Brain microvascular endothelial cell (primary cell): Measurements from ENCODE around the gene TMEM252.

Source experiments
- DNase-seq: peaks from one replicate; pipeline ENCODE4 v3.0.0-alpha.2; 2020
- H3K27ac ChIP-seq: fragments of 250-450 bp; sonication (Bioruptor Pico); 2 replicates; pipeline ENCODE4 v1.5.1; 2020; ENCODE audit warnings: mild to moderate bottlenecking, moderate library complexity
- H3K27me3 ChIP-seq: fragments of 250-450 bp; sonication (Bioruptor Pico); replicated peaks from 2 replicates; pipeline ENCODE4 v1.5.1; 2020; ENCODE audit warnings: mild to moderate bottlenecking
- H3K36me3 ChIP-seq: fragments of 250-450 bp; sonication (Bioruptor Pico); replicated peaks from 2 replicates; pipeline ENCODE4 v1.5.1; 2020; ENCODE audit warnings: mild to moderate bottlenecking
- H3K4me3 ChIP-seq: 2 replicates; pipeline ENCODE4 v1.5.1; 2011; ENCODE audit warnings: low read depth, mild to moderate bottlenecking, control low read depth, low read length, moderate library complexity
- in situ Hi-C: cut with HindIII; loops from 2 replicates; pipeline ENCODE4 v1.10.0; 2017; ENCODE audit warnings: low sequenced_read_pairs, low pct_ligation_motif_present
- TF ChIP-seq, protein P1 (sequence below): IDR thresholded peaks from 2 replicates; pipeline ENCODE4 v1.5.1; 2011; ENCODE audit warnings: low read depth, mild to moderate bottlenecking, moderate library complexity, low read length, control low read depth, inconsistent platforms; ENCODE audit errors: missing control alignments

TMEM252 gene

DNA sequence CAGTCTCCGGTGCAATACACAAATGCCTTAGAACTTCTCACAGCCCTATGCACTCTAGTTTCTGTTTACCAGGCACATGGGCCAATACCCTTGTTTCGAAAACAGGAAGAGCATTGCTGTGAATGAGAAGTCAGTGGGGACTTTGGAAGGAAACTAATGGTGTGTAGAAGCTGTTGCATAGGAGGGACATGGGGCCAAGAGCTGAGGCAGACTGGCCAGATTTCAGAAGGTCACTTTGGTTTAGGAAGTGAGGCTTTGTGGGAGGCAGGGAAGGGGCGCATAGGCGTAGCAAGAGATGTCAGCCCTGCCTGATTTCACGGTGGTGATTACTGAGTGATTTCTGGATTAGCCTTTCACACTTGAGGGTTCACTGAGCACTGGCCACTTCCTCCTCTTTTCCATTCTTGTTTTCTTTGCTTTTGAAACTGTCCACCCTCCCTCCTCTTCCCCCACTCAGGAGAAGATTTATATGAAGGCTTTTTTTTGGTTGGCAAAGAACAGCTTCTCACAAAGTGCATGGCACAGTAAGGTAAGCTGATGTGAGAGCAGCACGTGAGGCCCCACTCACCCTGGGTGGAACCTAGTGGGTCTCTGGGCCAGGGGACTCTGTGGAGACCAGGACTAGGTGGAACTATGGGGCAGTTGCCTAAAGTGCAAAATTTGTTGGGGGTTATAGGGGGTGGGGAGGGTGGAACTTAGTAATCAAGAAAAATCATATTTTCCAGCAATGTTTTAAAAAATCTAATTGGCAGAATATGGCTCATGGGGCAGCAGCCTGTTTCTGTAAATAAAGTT is 6.1 kb upstream of the TMEM252 start:
- no peak for DNase-seq
- Histone ChIP-seq H3K36me3 (no peaks in the 10 kb centered on the region), H3K4me3 (no peak overlapping the region), H3K27me3 (no peaks in the 10 kb centered on the region), H3K27ac (no peak overlapping the region)
- in situ Hi-C loops, result no loop called here
- TF ChIP-seq, protein P1, sequence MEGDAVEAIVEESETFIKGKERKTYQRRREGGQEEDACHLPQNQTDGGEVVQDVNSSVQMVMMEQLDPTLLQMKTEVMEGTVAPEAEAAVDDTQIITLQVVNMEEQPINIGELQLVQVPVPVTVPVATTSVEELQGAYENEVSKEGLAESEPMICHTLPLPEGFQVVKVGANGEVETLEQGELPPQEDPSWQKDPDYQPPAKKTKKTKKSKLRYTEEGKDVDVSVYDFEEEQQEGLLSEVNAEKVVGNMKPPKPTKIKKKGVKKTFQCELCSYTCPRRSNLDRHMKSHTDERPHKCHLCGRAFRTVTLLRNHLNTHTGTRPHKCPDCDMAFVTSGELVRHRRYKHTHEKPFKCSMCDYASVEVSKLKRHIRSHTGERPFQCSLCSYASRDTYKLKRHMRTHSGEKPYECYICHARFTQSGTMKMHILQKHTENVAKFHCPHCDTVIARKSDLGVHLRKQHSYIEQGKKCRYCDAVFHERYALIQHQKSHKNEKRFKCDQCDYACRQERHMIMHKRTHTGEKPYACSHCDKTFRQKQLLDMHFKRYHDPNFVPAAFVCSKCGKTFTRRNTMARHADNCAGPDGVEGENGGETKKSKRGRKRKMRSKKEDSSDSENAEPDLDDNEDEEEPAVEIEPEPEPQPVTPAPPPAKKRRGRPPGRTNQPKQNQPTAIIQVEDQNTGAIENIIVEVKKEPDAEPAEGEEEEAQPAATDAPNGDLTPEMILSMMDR, result no peak

DNA sequence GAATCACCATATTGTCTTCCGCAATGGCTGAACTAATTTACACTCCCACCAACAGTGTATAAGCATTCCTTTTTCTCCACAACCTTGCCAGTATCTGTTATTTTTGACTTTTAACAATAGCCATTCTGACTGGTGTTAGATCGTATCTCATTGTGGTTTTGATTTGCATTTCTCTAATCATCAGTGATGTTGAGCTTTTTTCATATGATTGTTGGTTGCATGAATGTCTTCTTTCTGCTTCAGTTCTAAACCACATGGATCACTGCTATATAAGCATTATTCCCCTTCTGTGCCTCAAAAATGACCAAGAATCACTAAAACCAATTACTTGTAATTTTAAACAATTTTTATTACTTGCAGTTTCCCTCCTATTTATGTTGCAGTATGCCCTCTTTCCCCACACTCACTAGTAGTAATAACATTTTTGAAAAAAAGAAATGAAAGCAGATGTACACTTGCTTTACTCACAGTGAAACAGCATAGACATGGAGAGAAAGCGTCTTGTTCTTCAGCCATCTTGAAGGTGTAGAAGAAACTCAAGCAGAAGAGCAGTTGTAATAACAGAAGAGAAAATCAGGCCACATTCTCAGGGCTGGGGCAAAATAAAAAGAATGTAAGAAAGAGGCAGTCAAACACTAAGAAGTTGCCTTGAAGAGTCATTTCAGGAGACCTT is 4.5 kb upstream of the TMEM252 start:
- in situ Hi-C loops, result no loop called here
- Histone ChIP-seq H3K27ac (no peak overlapping the region), H3K27me3 (no peaks in the 10 kb centered on the region), H3K4me3 (no peak overlapping the region), H3K36me3 (no peaks in the 10 kb centered on the region)
- TF ChIP-seq, protein P1, result no peak
- no peak for DNase-seq

- in situ Hi-C loops, result no loop called here
Observed at GRCh38 chr9:68541568-68541967, 885 bp upstream of the TMEM252 start.

GRCh38 chr9:68538200-68538599 is 2.5 kb downstream of the TMEM252 start:
- Histone ChIP-seq H3K36me3 (no peaks in the 10 kb centered on the region), H3K27ac (no peak overlapping the region), H3K27me3 (no peaks in the 10 kb centered on the region), H3K4me3 (no peak overlapping the region)
- in situ Hi-C loops, result no loop called here
- TF ChIP-seq, protein P1, result no peak
- DNase-seq, result no peak

More at GRCh38 chr9:68541568-68541967, 885 bp upstream of the TMEM252 start:
- Histone ChIP-seq H3K27ac (no peak overlapping the region), H3K27me3 (no peaks in the 10 kb centered on the region), H3K36me3 (no peaks in the 10 kb centered on the region), H3K4me3 (no peak overlapping the region)
- DNase-seq, result no peak
- TF ChIP-seq, protein P1, result no peak

- Histone ChIP-seq H3K4me3 (no peak overlapping the region), H3K36me3 (no peaks in the 10 kb centered on the region), H3K27me3 (no peaks in the 10 kb centered on the region), H3K27ac (no peak overlapping the region)
- in situ Hi-C loops, result no loop called here
- no peak for DNase-seq
- TF ChIP-seq, protein P1, result no peak
Observed at GRCh38 chr9:68537616-68537880, 3.1 kb downstream of the TMEM252 start.
